Endothelial cell of umbilical vein (primary cell): Measurements from ENCODE around the gene USP37. TPM values are rescaled to one million over a fixed set of nuclear protein-coding genes. Genes with fewer than 3 reads are reported as not detected.
A peak's percentile ranks its signal among the peaks of the same experiment; 100 is the strongest.

ENCODE experiments used
- BruUV-seq: library from RNA; stranded (reverse); fragments of 400-500 nt; replicated peaks from 2 replicates; lab custom pipeline; 2021; lab: Mats Ljungman, UMichigan
- CTCF ChIA-PET: fragments of 300-600, 350-600 bp; sonication (Branson Sonifier 250); formaldehyde crosslinking; loops from one replicate; lab custom pipeline; 2021; ENCODE audit warnings: antibody characterized with exemption, inconsistent platforms; lab: Charles Lee
- POLR2A ChIA-PET: fragments of 300-600, 350-600 bp; sonication (Branson Sonifier 250); formaldehyde crosslinking; loops from one replicate; lab custom pipeline; 2021; ENCODE audit warnings: antibody characterized with exemption, inconsistent platforms; lab: Charles Lee
- DNase-seq: peaks from one replicate; pipeline ENCODE4 v3.0.0-alpha.2; 2011; ENCODE audit warnings: low read depth, low spot score
- FAIRE-seq: peaks from 2 replicates; lab custom pipeline; 2011; peaks lifted over from hg19 to GRCh38; lab: Jason Lieb, UNC
- H2AFZ ChIP-seq: 2 replicates; pipeline ENCODE4 v1.6.0; 2012; ENCODE audit warnings: low read depth, low read length, control low read depth, inconsistent platforms
- H3K27ac ChIP-seq: 2 replicates; pipeline ENCODE4 v1.5.1; 2011; ENCODE audit warnings: low read depth, mild to moderate bottlenecking, control low read depth, low read length, moderate library complexity; ENCODE audit not compliant: insufficient read depth
- H3K27me3 ChIP-seq, 2 experiments: 2 replicates each; pipeline versions ENCODE4 v1.6.0 to v1.6.1; 2011; ENCODE audit warnings: low read length in 2 of 2, mixed read lengths in 1 of 2; ENCODE audit not compliant: control insufficient read depth in 2 of 2, insufficient read depth in 2 of 2
- H3K36me3 ChIP-seq, 2 experiments: 2 replicates in 1 of 2; 3 replicates in 1 of 2; pipeline ENCODE4 v1.5.1; 2011; ENCODE audit warnings: low read length in 2 of 2, mild to moderate bottlenecking in 1 of 2, moderate library complexity in 1 of 2; ENCODE audit not compliant: control insufficient read depth in 2 of 2, insufficient read depth in 2 of 2; ENCODE audit errors: extremely low read depth in 1 of 2
- H3K4me1 ChIP-seq: 3 replicates; pipeline ENCODE4 v1.5.1; 2011; ENCODE audit warnings: mild to moderate bottlenecking, low read length; ENCODE audit not compliant: control insufficient read depth, insufficient read depth; ENCODE audit errors: extremely low read depth
- H3K4me2 ChIP-seq: 2 replicates; pipeline ENCODE4 v1.6.1; 2011; ENCODE audit warnings: low read length, control low read depth, mixed read lengths; ENCODE audit not compliant: insufficient read depth
- H3K4me3 ChIP-seq, 3 experiments: fragments of 200-600 bp in 1 of 3; sonication (generic), shearing (Covaris generic) in 1 of 3; replicated peaks in 1 of 3; 2 replicates each; pipeline ENCODE4 v1.5.1; 2011 to 2016; ENCODE audit warnings: control low read depth in 3 of 3, low read length in 3 of 3, mild to moderate bottlenecking in 2 of 3, inconsistent platforms in 1 of 3, low read depth in 1 of 3, moderate library complexity in 1 of 3; ENCODE audit not compliant: insufficient read depth in 1 of 3
- H3K79me2 ChIP-seq: 2 replicates; pipeline ENCODE4 v1.6.0; 2012; ENCODE audit warnings: low read length, inconsistent platforms; ENCODE audit not compliant: control insufficient read depth, insufficient read depth
- H3K9ac ChIP-seq: replicated peaks from 2 replicates; pipeline ENCODE3; 2011; ENCODE audit warnings: low read length, control low read depth; ENCODE audit not compliant: insufficient read depth; ENCODE audit errors: extremely low read depth
- H3K9me1 ChIP-seq: replicated peaks from 3 replicates; pipeline ENCODE4 v1.6.0; 2011; ENCODE audit warnings: mild to moderate bottlenecking, low read length; ENCODE audit not compliant: control insufficient read depth, insufficient read depth; ENCODE audit errors: extremely low read depth
- H3K9me3 ChIP-seq: replicated peaks from 2 replicates; pipeline ENCODE4 v1.5.1; 2012; ENCODE audit warnings: low read length, inconsistent platforms; ENCODE audit not compliant: control insufficient read depth, insufficient read depth
- H4K20me1 ChIP-seq: replicated peaks from 2 replicates; pipeline ENCODE3; 2011; ENCODE audit warnings: mild to moderate bottlenecking, low read length; ENCODE audit not compliant: control insufficient read depth, insufficient read depth; ENCODE audit errors: extremely low read depth
- CTCF ChIP-seq, 2 donors: IDR thresholded peaks; 1 replicate in 1 of 2; 2 replicates in 1 of 2; pipeline ENCODE4 v1.5.1; 2011; ENCODE audit warnings: low read length in 2 of 2, mild to moderate bottlenecking in 2 of 2, moderate library complexity in 2 of 2, control low read depth in 1 of 2, inconsistent platforms in 1 of 2, low read depth in 1 of 2; ENCODE audit not compliant: insufficient read depth in 1 of 2; ENCODE audit errors: extremely low read depth in 1 of 2
- EZH2 ChIP-seq: IDR thresholded peaks from 2 replicates; pipeline ENCODE4 v1.6.1; 2012; ENCODE audit warnings: borderline replicate concordance, low read depth, mild to moderate bottlenecking, moderate library complexity, low read length, inconsistent platforms; ENCODE audit not compliant: severe bottlenecking
- FOS ChIP-seq: IDR thresholded peaks from 2 replicates; pipeline ENCODE4 v1.6.1; 2011; ENCODE audit warnings: mild to moderate bottlenecking, low read length, moderate library complexity, borderline replicate concordance; ENCODE audit not compliant: insufficient read depth
- GATA2 ChIP-seq: IDR thresholded peaks from 2 replicates; pipeline ENCODE4 v1.7.0; 2011; ENCODE audit warnings: low read depth, mild to moderate bottlenecking, moderate library complexity, mixed read lengths, low read length; ENCODE audit not compliant: insufficient read length, insufficient read depth
- JUN ChIP-seq: IDR thresholded peaks from 2 replicates; pipeline ENCODE4 v1.6.1; 2011; ENCODE audit warnings: borderline replicate concordance, low read depth; ENCODE audit not compliant: insufficient read length, insufficient read depth
- MAX ChIP-seq: IDR thresholded peaks from 2 replicates; pipeline ENCODE4 v1.6.1; 2011; ENCODE audit not compliant: insufficient read depth, insufficient read length
- MYC ChIP-seq: IDR thresholded peaks from one replicate; pipeline ENCODE4 v1.6.1; 2011; ENCODE audit warnings: mild to moderate bottlenecking, low read depth, low read length
- POLR2A ChIP-seq: IDR thresholded peaks from 2 replicates; pipeline ENCODE4 v1.6.1; 2012; ENCODE audit warnings: low read depth, mild to moderate bottlenecking, control low read depth, low read length
- POLR2AphosphoS5 ChIP-seq: IDR thresholded peaks from 2 replicates; pipeline ENCODE4 v1.6.1; 2012; ENCODE audit warnings: low read depth, mild to moderate bottlenecking, control low read depth, low read length, moderate library complexity; ENCODE audit not compliant: insufficient read depth
- dilution Hi-C: fragments of 300-500 bp; cut with MboI; formaldehyde crosslinking; loops from one replicate; pipeline ENCODE4 v1.15.0; 2019; ENCODE audit warnings: low sequenced_read_pairs; ENCODE audit not compliant: extremely low pct_ligation_motif_present
- intact Hi-C: fragments of 100-400 bp; cut with micrococcal nuclease; formaldehyde crosslinking; loops from one replicate; pipeline ENCODE4 v1.10.0; 2022
- polyA plus RNA-seq, 4 experiments: library from polyadenylated mRNA; depleted of rRNA in 3 of 4; stranded (reverse) in 3 of 4; unstranded in 1 of 4; fragments of >200 nt; gene quantifications; 2 replicates each; pipeline versions ENCODE4 v1.2.1 to v1.2.3, GENCODE V29; 2011 to 2012; ENCODE audit warnings: missing spikeins in 1 of 4
- total RNA-seq: library from RNA; stranded (reverse); gene quantifications from 2 replicates; pipeline ENCODE4 v1.2.3, GENCODE V29; 2021

Gene USP37
- total and polyA plus RNA-seq, 2 donors (not counting 3 experiments of a cell fraction or from before 2014, with no cell fraction given), result 1.9 to 14.4 TPM

GRCh38 chr2:218569038-218569431, 884 bp upstream of the USP37 start:
- no peaks in the 10 kb centered on the region for H3K27me3 ChIP-seq
- dilution Hi-C loops (loop anchor here (5.0 kb wide), 1 partner anchor 78 kb away; no protein-coding TSS in a partner anchor), intact Hi-C loops (loop anchor here (1.0 to 10.0 kb wide), 7 partner anchors 64 to 816 kb away; partner anchors contain the start of genes CNPPD1, CTDSP1, DNPEP and RETREG2)
- TSS peak; percentile 33 for BruUV-seq
- ChIA-PET POLR2A (no interaction called here), CTCF (no interaction called here)
- peak; percentile 71 for FAIRE-seq
- H3K79me2 ChIP-seq, result peaks cover 67% of the 10 kb centered on the region
- H4K20me1 ChIP-seq, result no peaks in the 10 kb centered on the region
- peaks cover 0 to 3% of the 10 kb centered on the region in 2 experiments for H3K36me3 ChIP-seq
- H3K9me3 ChIP-seq, result no peaks in the 10 kb centered on the region
- TF ChIP-seq POLR2AphosphoS5 (peak; percentile 57), MAX (no peak), POLR2A (no peak), CTCF (IDR thresholded peaks at IDR 0.05; ENCODE audit: extremely low read depth in 1 of 2, insufficient read depth in 1 of 2, low read depth in 1 of 2, low read length in 2 of 2) (no peak)
- H3K4me1 ChIP-seq, result peaks cover 17% of the 10 kb centered on the region
- peak overlapping the region; percentile 91 for H3K9ac ChIP-seq
- DNase-seq, result peak; percentile 89
- peak overlapping the region; percentile 85 for H3K4me2 ChIP-seq
- peak overlapping the region; percentile 17 to 80 (median 71) for H3K4me3 ChIP-seq
- peak overlapping the region; percentile 94 for H3K27ac ChIP-seq
- H3K9me1 ChIP-seq, result no peaks in the 10 kb centered on the region
- peak overlapping the region; percentile 90 for H2AFZ ChIP-seq

- Histone ChIP-seq H3K4me3 (peak overlapping the region; percentile 58 to 81 (median 70)), H4K20me1 (no peaks in the 10 kb centered on the region), H3K4me1 (peaks cover 17% of the 10 kb centered on the region), H3K9me1 (no peaks in the 10 kb centered on the region), H3K4me2 (peak overlapping the region; percentile 89), H3K9me3 (no peaks in the 10 kb centered on the region), H3K79me2 (peaks cover 57% of the 10 kb centered on the region), H3K27ac (peak overlapping the region; percentile 77), H3K9ac (peak overlapping the region; percentile 85), H3K27me3 (no peaks in the 10 kb centered on the region), H3K36me3 (peaks cover 3% of the 10 kb centered on the region in 2 experiments), H2AFZ (peak overlapping the region; percentile 93)
- BruUV-seq, result TSS peak; percentile 35
- POLR2A ChIA-PET, result no interaction called here
- DNase-seq (no peak), FAIRE-seq (no peak)
- TF ChIP-seq POLR2AphosphoS5, result no peak
- TF ChIP-seq MYC, result no peak
- TF ChIP-seq CTCF (IDR thresholded peaks at IDR 0.05; ENCODE audit: extremely low read depth in 1 of 2, insufficient read depth in 1 of 2, low read depth in 1 of 2, low read length in 2 of 2), result no peak
- TF ChIP-seq FOS, result no peak
- no peak for TF ChIP-seq GATA2
- no peak for TF ChIP-seq JUN
- no peak for TF ChIP-seq MAX
- TF ChIP-seq POLR2A, result no peak
- no peak for TF ChIP-seq EZH2
- CTCF ChIA-PET, result interaction anchor here (1.0 to 1.1 kb wide), 2 partner anchors 18 to 82 kb away, joined by 3 read pairs; no protein-coding TSS in a partner anchor
- intact Hi-C loops, result loop anchor here (1.0 to 10.0 kb wide), 9 partner anchors 65 to 817 kb away; partner anchors contain the start of genes AAMP, CNPPD1, CTDSP1 and DNPEP
- dilution Hi-C loops, result loop anchor here (5.0 kb wide), 1 partner anchor 80 kb away; no protein-coding TSS in a partner anchor
Observed at GRCh38 chr2:218567797-218568189, 358 bp downstream of the USP37 start.
